ENCODE measurements around the gene STUB1.

STUB1 gene

DNA sequence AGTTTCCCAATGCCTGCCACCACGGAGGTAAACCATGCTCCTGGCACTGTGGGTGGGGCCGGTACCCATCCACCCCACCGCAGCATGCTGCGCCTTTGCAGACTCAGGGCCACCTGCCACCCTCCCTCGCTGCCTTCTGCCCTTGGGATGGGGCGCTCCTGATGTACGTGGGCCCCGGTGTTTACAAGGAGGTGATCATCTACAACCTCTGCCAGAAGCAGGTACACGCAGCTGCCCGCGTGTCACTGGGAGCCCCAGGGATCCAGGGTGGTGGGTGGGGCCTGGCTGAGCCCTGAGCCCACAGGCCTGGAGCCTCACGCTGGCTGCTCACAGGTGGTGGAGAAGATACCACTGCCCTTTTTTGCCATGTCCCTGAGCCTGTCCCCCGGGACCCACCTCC, 13.6 kb upstream of the STUB1 start:
- DNase-seq (ENCODE audit: low read depth in 2 of 2): no peak

DNA sequence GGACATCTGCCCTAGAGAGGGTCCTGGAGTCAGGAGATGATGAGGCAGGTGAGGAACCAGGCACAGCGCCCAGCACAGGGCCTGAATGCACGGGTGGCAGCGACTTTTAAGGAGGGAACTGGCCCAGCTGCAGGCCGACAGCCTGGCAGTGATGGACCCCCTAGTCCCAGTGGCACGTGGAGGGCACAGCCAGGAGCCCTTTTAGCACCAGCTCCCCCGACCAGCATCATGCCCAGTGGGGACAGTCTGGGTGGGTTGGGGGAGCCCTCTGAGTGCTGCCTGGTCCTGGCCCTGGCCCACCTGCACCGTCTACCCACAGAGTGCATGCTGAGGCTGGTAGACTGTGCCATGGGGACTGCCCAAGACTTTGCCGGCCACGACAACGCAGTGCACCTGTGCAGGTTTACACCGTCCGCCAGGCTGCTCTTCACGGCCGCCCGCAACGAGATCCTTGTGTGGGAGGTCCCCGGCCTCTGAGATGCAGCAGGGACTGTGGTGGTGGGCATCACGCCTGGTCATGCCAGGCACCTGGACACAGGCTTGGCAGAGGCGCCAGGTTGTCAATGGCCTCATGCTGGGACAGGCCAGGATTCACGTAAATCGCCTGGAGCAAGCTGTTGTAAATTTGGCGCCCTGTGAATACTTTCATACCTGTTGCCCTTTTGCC, 13.0 kb upstream of the STUB1 start:
- DNase-seq (ENCODE audit: low read depth in 2 of 2): no peak

DNA sequence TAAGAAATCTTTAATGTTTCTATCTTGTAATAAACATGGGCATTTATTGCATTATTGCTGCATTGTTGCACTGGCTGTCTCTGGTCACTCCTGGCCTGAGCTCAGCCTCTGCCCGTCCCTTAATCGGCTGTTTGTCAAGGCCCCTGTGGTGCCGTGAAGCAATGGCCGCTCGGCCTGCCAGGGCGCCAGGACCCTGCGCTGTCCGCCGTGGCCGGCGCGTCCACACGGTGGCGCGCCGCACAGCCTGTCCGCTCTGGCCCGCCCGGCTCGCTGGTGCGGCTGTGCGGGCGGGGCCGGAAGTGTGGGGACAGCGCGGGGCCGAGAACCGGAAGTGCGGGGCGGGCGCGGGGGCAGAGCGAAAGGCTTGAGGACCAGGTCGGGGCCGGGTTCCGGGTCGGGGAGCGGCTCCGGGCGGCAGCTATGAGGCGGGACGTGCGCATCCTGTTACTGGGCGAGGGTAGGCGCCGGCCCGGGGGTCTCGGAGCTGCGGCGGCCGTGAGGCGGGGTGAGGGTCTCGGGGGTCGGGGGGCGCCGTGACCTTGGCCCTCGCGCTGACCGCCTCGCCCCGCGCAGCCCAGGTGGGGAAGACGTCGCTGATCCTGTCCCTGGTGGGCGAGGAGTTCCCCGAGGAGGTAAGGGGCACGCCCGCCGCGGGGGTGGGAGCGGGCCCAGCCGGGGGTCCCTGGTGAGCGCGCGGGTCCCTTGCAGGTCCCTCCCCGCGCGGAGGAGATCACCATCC, 12.3 kb upstream of the STUB1 start, which contains the start of gene RHOT2:
Gene RHOT2, plus strand, starts transcription at position 353 of the 739 bp plus-strand sequence. Its CDS starts 68 bp downstream, at position 421.
- DNase-seq (ENCODE audit: low read depth in 2 of 2): peak; percentile 87 to 93

DNA sequence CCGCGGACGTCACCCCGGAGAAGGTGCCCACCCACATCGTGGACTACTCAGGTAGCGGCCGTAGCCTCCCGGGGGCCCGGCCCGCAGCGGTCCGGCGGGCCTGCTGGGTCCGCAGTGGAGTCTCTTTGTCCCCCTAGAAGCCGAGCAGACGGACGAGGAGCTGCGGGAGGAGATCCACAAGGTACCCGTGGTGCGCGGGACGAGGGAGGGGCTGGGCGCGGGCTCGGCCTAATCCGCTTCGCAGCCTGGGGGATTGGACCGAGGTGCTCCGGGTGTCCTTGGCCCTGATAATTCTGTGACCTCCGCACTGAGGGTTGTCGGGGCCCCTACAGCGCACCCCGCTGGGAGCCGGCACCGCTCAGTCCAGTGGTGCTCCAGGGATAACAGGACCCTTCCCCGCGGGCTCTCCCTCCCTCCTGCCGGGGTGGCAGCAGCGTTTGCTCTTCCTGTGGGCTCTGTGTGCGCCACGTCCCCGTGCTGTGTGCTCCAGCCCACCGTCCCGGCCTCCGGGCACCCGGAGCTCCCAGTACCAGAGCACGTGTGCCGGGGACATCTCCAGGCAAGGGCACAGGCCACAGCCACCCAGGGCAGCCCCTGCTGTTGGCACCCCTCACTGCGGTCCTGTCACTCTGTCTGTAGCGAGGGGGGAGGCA, 11.6 kb upstream of the STUB1 start:
- DNase-seq (ENCODE audit: low read depth in 2 of 2): no peak

DNA sequence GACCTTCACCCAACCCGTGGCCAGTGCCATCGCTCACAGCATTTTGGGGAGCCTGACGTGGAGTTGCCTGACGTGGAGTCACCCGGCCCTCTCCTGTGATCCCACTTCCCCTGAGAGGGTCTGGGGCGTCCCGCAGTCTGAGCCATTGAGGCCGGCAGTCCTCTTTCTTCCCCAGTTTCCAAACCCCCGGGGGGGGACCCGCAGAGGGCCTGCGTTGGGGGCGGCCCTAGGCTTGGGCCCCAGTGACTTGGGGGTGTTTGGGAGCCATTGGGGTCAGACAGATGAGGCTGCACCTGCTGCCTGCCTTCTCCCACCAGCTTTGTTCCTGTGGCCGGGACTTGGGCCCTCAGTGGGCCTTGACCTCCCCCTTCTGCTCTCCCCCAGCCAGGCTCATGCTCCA, 10.5 kb upstream of the STUB1 start:
- DNase-seq (ENCODE audit: low read depth in 2 of 2): no peak

DNA sequence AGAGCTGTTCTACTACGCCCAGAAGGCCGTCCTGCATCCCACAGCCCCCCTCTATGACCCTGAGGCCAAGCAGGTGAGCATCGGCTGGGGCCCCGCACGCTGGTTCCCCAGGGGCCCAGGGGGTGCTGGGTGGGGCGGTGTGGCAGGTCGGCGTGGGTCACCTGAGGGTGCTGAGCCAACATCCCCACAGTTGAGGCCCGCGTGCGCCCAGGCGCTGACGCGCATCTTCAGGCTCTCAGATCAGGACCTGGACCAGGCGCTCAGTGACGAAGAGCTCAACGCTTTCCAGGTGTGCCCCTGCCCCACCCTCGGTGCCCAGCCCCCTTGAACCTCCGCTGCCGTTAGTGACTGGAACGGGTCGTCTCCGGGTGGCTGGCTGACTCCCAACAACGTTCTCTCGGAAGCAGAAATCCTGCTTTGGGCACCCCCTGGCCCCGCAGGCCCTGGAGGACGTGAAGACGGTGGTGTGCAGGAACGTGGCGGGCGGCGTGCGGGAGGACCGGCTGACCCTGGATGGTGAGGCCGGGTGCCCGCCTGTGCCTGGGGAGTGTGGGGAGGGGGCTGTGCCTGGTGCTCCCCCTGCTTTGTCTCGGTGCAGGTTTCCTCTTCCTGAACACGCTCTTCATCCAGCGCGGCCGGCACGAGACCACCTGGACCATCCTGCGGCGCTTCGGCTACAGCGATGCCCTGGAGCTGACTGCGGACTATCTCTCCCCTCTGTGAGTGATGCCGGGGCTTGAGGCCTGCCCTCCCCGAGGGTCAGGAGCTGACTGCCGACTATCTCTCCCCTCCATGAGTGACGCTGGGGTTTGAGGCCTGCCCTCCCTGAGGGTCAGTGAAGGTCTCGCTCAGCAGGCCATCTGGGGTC, 9.5 kb upstream of the STUB1 start:
- no peak for DNase-seq (ENCODE audit: low read depth in 2 of 2)

DNA sequence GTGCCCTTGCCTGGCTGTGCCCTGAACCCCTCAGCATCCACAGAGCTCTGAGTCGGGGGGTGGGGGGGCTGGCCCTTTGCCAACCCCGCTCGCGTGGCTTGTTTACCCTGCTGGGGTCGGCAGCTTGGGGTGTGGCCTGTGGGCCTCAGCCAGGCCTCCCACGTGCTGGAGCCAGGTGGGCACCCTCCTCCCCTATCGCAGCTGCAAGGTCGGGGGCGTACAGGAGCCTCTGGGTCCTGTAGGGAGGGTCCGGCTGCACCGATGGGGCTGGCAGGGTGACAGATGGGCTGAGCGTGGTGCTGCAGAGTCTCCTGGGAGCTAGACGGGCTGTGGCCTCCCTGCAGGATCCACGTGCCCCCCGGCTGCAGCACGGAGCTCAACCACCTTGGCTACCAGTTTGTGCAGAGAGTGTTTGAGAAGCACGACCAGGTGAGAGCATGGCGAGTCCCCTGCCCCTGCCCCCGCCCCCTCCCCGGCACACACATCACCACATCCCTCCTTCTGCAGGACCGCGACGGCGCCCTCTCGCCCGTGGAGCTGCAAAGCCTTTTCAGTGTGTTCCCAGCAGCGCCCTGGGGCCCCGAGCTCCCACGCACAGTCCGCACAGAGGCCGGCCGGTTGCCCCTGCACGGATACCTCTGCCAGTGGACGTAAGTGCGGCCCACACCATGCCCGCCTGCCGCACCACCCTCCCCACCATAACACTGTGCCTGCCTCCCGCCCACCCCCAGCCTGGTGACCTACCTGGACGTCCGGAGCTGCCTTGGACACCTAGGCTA, 8.7 kb upstream of the STUB1 start:
- no peak for DNase-seq (ENCODE audit: low read depth in 2 of 2)

DNA sequence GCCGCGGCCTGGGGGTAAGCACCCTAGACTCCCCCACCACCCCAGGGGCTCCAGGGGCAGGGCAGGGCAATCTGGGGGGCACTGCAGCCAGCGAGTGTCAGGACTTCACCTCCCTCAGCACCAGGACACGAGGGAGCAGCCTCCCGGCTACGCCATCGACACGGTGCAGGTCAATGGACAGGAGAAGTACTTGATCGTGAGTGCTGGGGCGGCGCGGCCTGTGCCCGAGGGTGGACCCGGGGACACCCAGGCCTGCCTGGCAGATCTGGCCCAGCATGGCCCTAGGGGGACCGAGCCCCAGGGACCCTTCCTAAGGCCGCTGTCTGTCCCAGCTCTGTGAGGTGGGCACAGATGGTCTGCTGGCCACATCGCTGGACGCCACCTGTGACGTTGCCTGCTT, 7.8 kb upstream of the STUB1 start:
- no peak for DNase-seq (ENCODE audit: low read depth in 2 of 2)

DNA sequence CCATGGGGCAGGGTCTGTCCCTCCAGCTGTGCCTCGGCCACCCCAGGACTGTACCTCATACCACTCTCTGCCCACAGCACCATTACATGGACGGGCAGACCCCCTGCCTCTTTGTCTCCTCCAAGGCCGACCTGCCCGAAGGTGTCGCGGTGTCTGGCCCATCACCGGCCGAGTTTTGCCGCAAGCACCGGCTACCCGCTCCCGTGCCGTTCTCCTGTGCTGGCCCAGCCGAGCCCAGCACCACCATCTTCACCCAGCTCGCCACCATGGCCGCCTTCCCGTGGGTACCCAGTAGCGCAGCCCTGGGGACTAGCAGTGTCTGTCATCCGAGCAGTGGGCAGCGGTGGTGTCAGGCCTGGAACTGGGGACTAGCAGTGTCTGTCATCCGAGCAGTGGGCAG, 7.4 kb upstream of the STUB1 start:
- DNase-seq (ENCODE audit: low read depth in 2 of 2): no peak

DNA sequence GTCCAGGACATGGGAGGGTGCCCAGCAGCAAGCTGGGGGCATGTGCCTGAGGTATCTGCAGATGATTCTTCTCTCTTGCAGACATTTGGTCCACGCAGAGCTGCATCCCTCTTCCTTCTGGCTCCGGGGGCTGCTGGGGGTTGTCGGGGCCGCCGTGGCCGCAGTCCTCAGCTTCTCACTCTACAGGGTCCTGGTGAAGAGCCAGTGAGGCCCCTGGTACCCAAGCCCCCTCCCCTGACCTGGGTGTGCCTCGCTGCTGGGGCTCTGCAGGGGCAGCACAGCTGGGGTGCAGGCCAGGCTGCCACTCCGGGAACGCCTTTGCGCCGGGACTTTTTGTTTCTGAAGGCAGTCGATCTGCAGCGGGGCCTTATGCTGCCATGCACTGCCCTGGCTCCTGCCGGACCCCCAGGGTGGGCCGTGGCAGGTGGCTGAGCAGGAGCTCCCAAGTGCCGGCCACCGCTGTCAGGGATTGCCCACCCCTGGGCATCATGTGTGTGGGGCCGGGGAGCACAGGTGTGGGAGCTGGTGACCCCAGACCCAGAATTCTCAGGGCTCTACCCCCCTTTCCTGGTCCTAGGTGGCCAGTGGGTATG, 6.7 kb upstream of the STUB1 start:
- no peak for DNase-seq (ENCODE audit: low read depth in 2 of 2)

DNA sequence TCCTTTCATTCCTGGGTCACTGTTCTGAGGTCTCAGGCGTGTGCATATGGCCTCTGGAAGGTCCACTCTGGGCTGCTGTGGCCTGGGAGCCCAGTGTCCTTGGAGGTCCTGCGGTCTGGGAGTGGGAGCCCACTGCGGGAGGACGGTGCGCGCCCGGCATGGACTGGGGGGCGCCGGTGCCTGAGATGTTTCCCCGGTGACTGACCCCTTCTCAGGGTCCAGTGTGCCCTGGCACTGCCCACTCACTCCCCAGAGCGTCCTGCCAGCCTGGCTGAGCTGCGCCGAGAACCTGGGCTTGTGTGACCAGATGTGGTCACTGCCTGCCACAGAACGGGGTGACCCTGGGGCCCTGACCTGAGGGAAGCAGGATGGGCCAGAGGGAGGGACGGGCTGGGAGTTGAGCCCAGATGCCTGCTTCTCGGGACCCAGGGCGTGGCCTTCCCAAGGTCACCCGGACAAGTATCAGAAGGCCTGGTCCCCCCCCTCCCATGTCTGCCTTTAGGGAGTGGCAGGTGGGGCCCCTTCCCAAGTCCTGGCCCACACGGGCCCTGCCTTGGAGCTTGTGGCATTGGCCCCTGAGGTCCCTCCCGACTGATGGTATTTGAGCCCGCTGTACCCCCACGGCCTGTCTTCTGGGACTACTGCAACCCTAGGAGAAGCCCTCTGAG, 5.9 kb upstream of the STUB1 start:
- DNase-seq (ENCODE audit: low read depth in 2 of 2): no peak

DNA sequence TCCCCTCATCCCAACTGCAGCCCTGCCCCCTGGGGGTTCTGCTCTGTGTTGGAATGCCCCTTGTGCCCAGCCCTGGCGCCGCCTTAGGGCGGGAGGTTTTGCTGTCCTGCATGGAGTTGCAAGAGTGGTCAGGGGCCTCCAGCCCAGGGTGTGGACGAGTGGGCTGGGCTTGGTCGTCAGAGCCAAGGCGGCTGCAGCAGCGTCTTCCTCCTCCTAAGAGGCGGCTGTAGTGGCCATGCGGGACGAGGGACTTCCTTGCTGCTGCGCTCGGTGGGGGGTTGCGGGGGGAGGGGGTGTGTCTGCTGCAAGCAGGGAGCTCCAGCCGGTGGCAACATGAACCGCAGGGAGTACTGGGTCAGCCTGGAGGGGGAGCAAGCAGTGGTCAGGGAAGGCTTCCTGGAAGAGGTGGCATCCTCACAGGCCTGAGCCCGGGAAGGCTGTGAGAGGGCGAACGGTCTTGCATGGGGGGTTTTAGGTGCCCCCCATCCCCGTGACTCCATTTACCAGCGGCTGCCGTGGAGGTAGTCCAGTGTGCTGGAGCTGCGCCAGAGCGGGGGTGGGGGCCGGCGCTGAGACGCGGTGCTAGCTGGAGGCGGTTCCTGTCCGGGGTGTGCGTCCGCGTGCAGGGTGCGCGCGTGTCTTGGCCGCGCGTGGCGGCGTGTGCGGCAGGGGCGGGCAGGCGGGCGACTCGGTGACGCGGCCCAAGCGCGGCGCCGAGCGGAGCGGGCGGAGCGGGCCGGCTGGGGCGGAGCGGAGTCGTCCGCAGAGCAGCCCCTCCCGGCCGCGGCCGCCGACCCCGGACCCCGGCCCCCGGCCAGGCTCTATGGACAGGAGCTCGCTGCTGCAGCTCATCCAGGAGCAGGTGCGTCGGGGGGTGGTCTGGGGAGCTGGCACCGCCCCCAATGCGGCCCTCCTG, 5.0 kb upstream of the STUB1 start, which contains the start of gene RHBDL1:
Gene RHBDL1, plus strand, starts transcription at position 704 of the 916 bp plus-strand sequence. Its CDS starts 120 bp downstream, at position 824.
- DNase-seq (ENCODE audit: low read depth in 2 of 2): no peak

DNA sequence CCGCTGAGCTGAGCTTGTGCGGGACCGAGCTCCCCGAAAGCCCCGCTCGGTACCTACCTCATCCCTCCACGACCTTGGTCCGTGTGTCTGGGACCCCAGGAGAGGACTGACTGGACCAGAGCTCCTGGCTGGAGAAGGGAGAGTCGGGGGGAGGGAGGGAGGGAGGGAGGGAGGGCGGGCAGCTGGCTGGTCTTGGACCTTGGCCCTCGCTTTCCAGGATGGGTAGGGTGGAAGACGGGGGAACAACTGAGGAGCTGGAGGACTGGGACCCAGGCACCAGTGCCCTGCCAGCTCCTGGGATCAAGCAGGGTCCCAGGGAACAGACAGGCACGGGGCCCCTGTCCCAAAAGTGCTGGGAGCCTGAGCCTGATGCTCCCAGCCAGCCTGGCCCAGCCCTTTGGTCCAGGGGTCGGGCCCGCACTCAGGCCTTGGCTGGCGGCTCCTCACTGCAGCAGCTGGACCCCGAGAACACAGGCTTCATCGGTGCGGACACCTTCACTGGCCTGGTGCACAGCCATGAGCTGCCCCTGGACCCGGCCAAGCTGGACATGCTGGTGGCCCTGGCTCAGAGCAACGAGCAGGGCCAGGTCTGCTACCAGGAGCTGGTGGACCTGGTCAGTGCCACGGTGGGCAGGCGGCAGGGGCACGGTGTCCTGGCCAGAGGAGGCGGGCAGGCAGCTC, 4.2 kb upstream of the STUB1 start:
- DNase-seq (ENCODE audit: low read depth in 2 of 2): no peak

DNA sequence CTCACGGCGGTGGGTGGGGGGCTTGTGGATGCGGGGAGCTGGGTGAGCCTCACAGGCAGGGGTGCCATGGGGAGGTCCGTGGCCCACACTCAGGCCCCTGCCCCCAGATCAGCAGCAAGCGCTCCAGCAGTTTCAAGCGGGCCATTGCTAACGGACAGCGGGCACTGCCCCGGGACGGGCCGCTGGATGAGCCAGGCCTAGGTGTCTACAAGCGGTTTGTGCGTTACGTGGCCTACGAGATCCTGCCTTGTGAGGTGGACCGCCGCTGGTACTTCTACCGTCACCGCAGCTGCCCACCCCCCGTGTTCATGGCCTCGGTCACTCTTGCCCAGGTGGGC, 3.7 kb upstream of the STUB1 start:
- no peak for DNase-seq (ENCODE audit: low read depth in 2 of 2)

DNA sequence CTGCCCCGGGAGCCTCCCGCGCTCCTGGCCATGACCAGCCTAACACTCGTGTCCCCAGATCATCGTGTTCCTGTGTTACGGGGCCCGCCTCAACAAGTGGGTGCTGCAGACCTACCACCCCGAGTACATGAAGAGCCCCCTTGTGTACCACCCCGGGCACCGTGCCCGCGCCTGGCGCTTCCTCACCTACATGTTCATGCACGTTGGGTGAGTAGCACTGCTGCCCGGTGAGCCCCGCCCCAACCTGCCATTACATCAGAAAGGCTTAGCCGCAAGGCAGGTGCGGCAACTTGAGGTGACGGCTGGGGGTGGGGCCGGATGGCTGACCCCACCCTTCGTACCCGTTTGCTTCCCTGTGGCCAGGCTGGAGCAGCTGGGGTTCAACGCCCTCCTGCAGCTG, 3.3 kb upstream of the STUB1 start:
- DNase-seq (ENCODE audit: low read depth in 2 of 2): no peak

DNA sequence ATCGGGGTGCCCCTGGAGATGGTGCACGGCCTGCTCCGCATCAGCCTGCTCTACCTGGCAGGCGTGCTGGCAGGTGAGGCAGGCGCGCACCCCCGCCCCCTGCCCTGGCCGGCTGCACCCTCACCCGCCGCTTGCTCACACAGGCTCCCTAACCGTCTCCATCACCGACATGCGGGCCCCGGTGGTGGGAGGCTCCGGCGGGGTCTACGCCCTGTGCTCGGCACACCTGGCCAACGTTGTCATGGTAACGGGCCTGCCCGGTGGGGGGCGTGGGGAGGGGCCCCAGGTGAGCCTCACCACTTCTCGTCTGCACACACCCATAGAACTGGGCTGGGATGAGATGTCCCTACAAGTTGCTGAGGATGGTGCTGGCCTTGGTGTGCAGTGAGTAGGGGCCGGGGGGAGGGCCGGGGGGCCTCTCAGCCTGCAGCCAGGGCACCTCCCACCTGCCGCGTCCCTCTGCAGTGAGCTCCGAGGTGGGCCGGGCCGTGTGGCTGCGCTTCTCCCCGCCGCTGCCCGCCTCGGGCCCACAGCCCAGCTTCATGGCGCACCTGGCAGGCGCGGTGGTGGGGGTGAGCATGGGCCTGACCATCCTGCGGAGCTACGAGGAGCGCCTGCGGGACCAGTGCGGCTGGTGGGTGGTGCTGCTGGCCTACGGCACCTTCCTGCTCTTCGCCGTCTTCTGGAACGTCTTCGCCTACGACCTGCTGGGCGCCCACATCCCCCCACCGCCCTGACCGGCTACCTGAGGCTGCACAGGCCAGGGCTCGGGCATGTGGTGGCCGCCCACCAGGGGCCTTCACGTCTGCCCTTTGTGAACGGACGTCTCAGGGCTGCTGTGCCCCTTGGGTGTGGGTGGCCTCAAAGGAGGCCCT, 2.7 kb upstream of the STUB1 start:
- DNase-seq (ENCODE audit: low read depth in 2 of 2): no peak

DNA sequence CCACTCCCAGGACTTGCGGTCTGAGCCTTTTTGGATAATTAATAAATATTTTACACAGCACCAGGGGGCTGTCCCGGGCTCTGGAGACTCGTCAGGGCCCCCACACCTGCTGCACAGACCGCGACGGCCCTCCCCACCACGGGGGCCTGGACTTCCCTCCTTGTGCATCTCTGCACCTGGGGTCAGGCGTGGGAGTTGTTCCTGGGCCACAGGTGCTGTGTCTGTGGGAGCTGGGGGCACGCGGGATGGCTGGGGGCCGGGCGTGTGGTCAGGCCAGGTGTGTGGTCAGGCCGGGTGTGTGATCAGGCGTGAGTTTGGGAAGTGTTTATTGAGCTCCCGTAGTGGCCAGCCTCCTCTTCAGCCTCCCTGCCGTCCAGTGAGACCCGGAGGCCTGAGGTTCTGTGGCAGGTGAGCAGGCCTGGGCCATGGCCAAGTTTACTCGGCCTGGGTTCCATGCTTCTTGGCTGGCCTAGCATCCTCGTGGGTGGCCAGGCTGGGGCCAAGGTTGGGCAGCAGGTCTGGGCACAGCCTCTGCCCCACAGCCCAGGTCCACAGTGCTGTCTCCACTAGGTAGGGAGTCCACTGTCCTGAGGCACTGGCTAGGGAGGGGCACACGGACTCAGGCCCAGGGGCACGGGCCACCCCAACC, 1.9 kb upstream of the STUB1 start:
- no peak for DNase-seq (ENCODE audit: low read depth in 2 of 2)

Data from stimulated activated CD4-positive, alpha-beta T cell treated with anti-CD3 and anti-CD28 coated beads, Interleukin-1b, Interleukin-23, amount 100 ng/mL, for 4 hours (primary cell).